Stimulated activated CD4-positive, alpha-beta T cell treated with anti-CD3 and anti-CD28 coated beads, Interleukin-1b, Interleukin-23, amount 100 ng/mL, for 1 hour (primary cell): ENCODE data around the gene SPAG7.
"Not testable (repeated sequence)": the region's sequence is repeated elsewhere in the genome, so short reads cannot be mapped to it uniquely, and the experiment has no call there.

Experiments
- DNase-seq, 2 donors: peaks; one replicate each; pipeline ENCODE4 v3.0.0-alpha.2; 2020; ENCODE audit warnings: low read depth in 2 of 2

SPAG7 gene

DNA sequence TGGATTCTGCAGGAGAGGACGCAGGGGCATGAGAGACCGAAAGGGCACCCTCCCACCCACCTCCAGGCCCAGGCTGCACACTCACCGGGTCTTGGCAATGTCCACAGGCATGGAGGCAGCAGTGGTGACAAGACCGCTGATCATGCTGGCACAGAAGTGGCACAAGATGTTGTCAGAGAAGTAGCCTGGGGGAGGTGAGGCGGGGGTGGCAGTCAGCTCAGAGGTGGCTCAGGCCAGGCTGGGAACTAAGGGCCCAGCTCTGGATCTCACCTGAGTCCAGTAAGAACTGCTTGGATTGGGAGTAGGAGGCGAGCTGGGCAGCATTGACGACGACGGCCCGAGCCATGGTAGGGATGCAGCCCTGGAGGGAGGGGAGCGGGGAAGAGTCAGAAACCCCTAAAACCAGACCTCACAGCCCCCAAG lies 29.5 kb downstream of the SPAG7 start:
- DNase-seq = no peak

GRCh38 chr17:4937553-4937952 lies 30.1 kb downstream of the SPAG7 start:
- no peak for DNase-seq

DNA sequence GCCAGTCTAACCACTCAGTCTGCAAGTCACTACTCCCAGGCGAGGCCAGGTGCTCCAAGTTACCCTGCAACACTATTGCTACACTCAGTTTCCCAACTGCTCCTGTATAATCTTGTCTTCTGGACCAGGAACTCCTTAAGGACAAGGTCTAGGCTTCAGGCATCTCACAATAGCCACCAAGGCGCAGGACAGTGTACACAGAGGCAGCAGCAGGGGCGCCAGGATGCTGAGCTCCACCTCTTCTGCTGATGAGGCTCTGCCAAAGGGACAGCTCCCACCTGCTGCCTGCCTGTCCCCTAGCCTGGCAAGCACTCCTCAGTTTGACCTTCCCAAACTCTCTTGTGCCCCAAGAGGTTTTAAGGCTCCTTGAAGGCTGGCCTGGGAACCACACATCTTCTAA lies 31.2 kb downstream of the SPAG7 start:
- DNase-seq = no peak

DNA sequence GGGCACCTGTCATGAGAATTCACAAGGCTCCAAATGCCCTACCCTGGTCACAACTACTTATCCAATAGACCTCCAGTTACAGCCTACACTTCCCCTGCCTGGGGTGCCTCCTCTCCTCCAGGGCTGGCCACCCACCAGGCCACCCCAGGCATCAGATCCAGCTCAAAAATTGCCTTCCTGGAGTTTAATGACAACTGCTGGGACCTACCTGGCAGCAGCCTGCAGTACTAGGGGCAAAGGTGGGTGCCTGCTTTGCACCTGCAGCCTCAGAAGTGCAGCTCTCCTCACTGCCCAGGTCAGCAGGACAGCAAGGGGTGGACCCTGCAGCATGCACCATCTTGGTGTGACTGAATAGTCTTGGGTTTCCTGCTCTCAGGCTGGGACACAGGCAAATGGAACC lies 32.0 kb downstream of the SPAG7 start:
- DNase-seq = no peak

- DNase-seq = no peak
Measured at GRCh38 chr17:4934173-4934979, 33.2 kb downstream of the SPAG7 start.

DNA sequence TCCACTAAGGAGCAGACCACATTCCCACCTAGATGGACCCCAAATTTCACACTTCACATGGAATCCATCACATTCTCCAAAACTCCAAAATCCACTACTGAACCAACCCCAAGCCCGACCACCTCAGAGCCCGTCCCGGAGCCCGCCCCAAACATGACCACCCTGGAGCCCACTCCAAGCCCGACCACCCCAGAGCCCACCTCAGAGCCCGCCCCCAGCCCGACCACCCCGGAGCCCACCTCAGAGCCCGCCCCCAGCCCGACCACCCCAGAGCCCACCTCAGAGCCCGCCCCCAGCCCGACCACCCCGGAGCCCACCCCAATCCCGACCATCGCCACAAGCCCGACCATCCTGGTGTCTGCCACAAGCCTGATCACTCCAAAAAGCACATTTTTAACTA lies 34.0 kb downstream of the SPAG7 start:
- no peak for DNase-seq

DNA sequence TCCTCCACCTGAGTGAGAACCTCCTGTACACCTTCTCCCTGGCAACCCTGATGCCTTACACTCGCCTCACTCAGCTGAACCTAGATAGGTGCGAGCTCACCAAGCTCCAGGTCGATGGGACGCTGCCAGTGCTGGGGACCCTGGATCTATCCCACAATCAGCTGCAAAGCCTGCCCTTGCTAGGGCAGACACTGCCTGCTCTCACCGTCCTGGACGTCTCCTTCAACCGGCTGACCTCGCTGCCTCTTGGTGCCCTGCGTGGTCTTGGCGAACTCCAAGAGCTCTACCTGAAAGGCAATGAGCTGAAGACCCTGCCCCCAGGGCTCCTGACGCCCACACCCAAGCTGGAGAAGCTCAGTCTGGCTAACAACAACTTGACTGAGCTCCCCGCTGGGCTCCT lies 34.9 kb downstream of the SPAG7 start:
- no peak for DNase-seq

DNA sequence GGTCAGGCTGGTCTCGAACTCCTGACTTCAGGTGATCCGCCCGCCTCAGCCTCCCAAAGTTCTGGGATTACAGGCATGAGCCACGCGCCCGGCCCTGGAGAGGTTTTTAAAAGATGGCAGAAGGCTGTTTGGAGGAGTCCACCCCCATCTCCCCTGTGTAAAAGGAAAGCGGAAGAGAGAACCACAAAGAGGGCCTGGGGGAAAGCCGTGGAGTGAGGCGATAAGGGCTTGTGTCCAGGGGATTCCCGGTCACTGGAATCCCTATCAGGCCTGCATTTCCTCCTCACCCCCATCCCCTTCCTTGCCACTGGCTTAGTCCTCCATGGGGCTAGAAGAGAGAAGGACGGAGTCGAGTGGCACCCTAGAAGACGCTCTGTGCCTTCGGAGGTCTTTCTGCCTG lies 35.7 kb downstream of the SPAG7 start, which contains the start of gene GP1BA:
Gene GP1BA, plus strand, starts transcription at position 315 of the 400 bp plus-strand sequence. CDS start 328 bp downstream, outside the sequence.
- DNase-seq = no peak

- no peak for DNase-seq
Measured at GRCh38 chr17:4928881-4929280, 38.7 kb downstream of the SPAG7 start.

DNA sequence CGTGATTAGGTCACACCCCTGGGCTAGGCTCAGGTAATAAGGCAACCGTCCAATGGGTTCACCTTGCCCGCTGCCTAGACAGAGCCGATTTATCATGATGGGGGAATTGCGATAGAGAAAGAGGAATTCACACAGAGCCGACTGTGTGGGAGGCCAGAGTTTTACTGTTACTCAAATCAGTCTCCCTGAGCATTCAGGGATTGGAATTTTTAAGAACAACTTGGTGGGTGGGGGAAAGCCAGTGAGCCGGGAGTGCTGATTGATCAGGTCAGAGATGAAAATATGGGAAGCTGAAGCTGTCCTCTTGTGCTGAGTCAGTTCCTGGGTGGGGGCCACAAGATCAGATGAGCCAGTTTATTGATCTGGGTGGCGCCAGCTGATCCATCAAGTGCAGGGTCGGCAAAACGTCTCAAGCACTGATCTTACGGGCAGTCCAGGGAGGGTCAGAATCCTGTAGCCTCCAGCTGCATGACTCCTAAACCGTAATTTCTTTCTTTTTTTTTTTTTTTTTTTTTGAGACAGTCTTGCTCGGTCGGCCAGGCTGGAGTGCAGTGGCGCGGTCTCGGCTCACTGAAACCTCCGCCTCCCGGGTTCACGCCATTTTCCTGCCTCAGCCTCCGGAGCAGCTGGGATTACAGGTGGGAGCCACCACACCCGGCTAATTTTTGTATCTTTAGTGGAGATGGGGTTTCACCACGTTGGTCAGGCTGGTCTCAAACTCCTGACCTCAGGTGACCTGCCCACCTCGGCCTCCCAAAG lies 40.9 kb downstream of the SPAG7 start:
- not testable (repeated sequence) for DNase-seq

- DNase-seq = no peak
Measured at GRCh38 chr17:4921320-4921719, 46.3 kb downstream of the SPAG7 start.

- DNase-seq = no peak
Measured at GRCh38 chr17:4920351-4921048, 47.1 kb downstream of the SPAG7 start.

GRCh38 chr17:4919511-4920047 lies 48.0 kb downstream of the SPAG7 start:
- DNase-seq = no peak

- DNase-seq = not testable (repeated sequence)
Measured at GRCh38 chr17:4914551-4914950, 53.1 kb downstream of the SPAG7 start.

GRCh38 chr17:4913994-4914393 lies 53.6 kb downstream of the SPAG7 start:
- DNase-seq = no peak
